Measurements from ENCODE around the gene SAMD14.
"Not testable (repeated sequence)": the region's sequence is repeated elsewhere in the genome, so short reads cannot be mapped to it uniquely, and the experiment has no call there.

SAMD14 gene

DNA sequence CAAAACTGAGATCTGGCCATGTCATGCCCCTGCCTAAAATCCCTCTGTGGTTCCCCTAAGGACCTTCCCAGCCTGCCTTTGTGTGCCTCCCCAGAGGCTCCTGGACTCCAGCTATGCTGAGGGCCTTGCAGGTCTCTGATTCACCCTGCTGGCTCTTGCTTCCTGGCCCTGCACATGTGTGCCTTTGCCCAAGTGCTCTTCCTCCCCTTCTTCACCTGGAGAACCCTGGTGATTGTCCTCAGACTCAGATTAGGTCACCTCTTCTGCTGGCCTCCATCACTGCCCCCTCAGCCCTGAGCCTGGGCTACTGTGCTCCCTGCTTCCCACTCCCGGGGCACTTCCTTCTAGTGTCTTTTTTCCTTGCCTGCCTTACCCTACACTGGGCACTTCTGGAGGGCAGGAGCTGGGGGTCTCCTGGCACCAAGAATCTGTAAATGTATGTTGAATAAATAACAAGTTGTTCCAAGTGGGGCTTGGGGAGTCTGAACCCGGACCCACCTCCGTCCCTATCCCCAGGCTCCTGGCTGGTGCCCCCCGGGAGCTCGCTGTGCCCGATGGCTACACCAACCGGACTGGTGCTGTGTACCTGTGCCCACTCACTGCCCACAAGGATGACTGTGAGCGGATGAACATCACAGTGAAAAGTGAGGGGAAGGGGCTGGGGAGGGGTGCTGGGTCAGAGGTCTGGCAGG is 66.3 kb downstream of the SAMD14 start:
- no peak overlapping the region for H3K4me2 ChIP-seq (ENCODE audit: insufficient read depth, low read length)
- no peak overlapping the region for H3K4me3 ChIP-seq (ENCODE audit: low read depth in 1 of 2, low read length in 2 of 2)
- H3K9ac ChIP-seq (ENCODE audit: low read depth, low read length) = no peak overlapping the region
- no peaks in the 10 kb centered on the region for H3K9me3 ChIP-seq (ENCODE audit: insufficient read depth, low read length, severe bottlenecking)
- no peak overlapping the region for H2AFZ ChIP-seq (ENCODE audit: low read depth, low read length)
- no peaks in the 10 kb centered on the region for H3K36me3 ChIP-seq (ENCODE audit: insufficient read depth, low read length)
- no peak for DNase-seq
- H3K27me3 ChIP-seq (ENCODE audit: insufficient read depth, low read length, poor library complexity) = peaks cover 29% of the 10 kb centered on the region
- H3K79me2 ChIP-seq (ENCODE audit: insufficient read depth, low read length) = no peaks in the 10 kb centered on the region
- H3K4me1 ChIP-seq (ENCODE audit: insufficient read depth, low read length) = no peaks in the 10 kb centered on the region
- no peak for TF ChIP-seq EZH2 (IDR thresholded peaks at IDR 0.05; ENCODE audit: borderline replicate concordance, low read depth, low read length, severe bottlenecking)
- TF ChIP-seq, protein P1, sequence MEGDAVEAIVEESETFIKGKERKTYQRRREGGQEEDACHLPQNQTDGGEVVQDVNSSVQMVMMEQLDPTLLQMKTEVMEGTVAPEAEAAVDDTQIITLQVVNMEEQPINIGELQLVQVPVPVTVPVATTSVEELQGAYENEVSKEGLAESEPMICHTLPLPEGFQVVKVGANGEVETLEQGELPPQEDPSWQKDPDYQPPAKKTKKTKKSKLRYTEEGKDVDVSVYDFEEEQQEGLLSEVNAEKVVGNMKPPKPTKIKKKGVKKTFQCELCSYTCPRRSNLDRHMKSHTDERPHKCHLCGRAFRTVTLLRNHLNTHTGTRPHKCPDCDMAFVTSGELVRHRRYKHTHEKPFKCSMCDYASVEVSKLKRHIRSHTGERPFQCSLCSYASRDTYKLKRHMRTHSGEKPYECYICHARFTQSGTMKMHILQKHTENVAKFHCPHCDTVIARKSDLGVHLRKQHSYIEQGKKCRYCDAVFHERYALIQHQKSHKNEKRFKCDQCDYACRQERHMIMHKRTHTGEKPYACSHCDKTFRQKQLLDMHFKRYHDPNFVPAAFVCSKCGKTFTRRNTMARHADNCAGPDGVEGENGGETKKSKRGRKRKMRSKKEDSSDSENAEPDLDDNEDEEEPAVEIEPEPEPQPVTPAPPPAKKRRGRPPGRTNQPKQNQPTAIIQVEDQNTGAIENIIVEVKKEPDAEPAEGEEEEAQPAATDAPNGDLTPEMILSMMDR (IDR thresholded peaks at IDR 0.05; ENCODE audit: borderline replicate concordance, extremely low read depth, low read length, poor library complexity, severe bottlenecking) = no peak
- no peak overlapping the region for H3K27ac ChIP-seq (ENCODE audit: low read length)
- ATAC-seq (ENCODE audit: insufficient read depth, low read depth) = no peak
- peaks cover 9% of the 10 kb centered on the region; the same call in 1 of the 2 replicates for H4K20me1 ChIP-seq (ENCODE audit: insufficient read depth, low read length)

DNA sequence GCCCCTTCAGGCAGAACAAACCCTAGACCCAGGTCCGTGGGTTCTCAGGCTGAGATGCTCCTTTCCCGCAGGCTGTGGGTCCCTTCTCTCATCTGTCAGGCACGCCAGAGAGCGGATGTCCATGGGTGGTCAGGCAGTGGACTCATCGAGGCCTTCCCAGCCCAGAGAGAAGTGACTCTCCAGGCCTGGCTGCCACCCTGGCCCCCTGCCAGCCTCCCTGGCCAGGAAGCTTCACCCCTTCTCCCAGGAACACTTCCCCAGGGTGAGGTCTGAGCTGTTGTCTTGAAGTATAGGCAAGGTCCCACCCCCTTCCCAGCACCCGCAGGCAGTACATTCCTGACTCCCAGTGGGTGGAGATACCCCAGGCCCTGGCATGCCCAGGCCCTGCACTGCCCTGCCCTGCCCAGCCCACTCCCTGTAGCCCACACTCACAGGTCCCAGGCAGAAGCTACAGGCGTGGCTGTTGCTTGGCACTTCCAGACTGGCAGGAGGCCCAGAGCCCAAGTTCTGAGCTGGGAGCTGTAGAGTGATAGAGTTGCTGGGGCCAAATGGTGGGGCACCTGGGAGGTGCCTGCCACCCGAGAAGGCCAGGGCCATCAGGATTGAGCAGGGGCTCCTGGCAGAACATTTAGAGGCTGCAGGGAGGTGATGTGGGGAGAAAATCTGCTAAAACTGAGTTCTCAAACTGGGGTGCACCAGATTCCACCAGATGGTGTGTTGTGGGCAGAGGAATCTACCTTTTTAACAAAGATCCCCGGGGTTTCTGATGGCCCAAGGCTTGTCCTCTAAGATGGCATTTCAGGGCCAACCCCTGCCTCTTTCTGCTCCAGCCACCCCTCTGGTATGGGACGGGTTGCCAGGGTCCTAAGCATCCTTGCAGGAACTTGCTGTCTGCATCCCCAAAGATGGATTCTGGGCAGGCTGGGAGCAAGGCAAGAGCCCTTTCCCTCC is 67.4 kb downstream of the SAMD14 start:
- no peak for DNase-seq
- no peak for ATAC-seq (ENCODE audit: insufficient read depth, low read depth)
- Histone ChIP-seq H4K20me1 (ENCODE audit: insufficient read depth, low read length) (peaks cover 11% of the 10 kb centered on the region; the same call in 1 of the 2 replicates), H3K4me2 (ENCODE audit: insufficient read depth, low read length) (no peak overlapping the region), H2AFZ (ENCODE audit: low read depth, low read length) (no peak overlapping the region), H3K27me3 (ENCODE audit: insufficient read depth, low read length, poor library complexity) (peaks cover 40% of the 10 kb centered on the region), H3K9ac (ENCODE audit: low read depth, low read length) (no peak overlapping the region), H3K79me2 (ENCODE audit: insufficient read depth, low read length) (no peaks in the 10 kb centered on the region), H3K4me1 (ENCODE audit: insufficient read depth, low read length) (no peaks in the 10 kb centered on the region), H3K4me3 (ENCODE audit: low read depth in 1 of 2, low read length in 2 of 2) (no peak overlapping the region), H3K27ac (ENCODE audit: low read length) (no peak overlapping the region), H3K9me3 (ENCODE audit: insufficient read depth, low read length, severe bottlenecking) (no peaks in the 10 kb centered on the region), H3K36me3 (ENCODE audit: insufficient read depth, low read length) (no peaks in the 10 kb centered on the region)
- TF ChIP-seq, protein P1 (IDR thresholded peaks at IDR 0.05; ENCODE audit: borderline replicate concordance, extremely low read depth, low read length, poor library complexity, severe bottlenecking) = no peak
- no peak for TF ChIP-seq EZH2 (IDR thresholded peaks at IDR 0.05; ENCODE audit: borderline replicate concordance, low read depth, low read length, severe bottlenecking)

DNA sequence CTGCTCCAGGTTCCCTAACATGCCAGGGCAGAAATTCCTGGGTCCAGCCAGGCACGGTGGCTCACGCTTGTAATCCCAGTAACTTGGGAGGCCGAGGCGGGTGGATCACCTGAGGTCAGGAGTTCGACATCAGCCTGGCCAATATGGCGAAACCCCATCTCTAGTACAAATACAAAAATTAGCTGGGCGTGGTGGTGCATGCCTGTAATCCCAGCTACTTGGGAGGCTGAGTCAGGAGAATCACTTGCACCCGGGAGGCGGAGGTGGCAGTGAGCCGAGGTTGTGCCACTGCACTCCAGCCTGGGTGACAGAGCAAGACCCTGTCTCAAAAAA is 68.3 kb downstream of the SAMD14 start:
- not testable (repeated sequence) for ATAC-seq (ENCODE audit: insufficient read depth, low read depth); H3K9ac ChIP-seq (ENCODE audit: low read depth, low read length); H3K79me2 ChIP-seq (ENCODE audit: insufficient read depth, low read length); H3K36me3 ChIP-seq (ENCODE audit: insufficient read depth, low read length); H2AFZ ChIP-seq (ENCODE audit: low read depth, low read length); H3K27ac ChIP-seq (ENCODE audit: low read length); H3K4me1 ChIP-seq (ENCODE audit: insufficient read depth, low read length); DNase-seq; H3K4me2 ChIP-seq (ENCODE audit: insufficient read depth, low read length); H3K9me3 ChIP-seq (ENCODE audit: insufficient read depth, low read length, severe bottlenecking); H3K4me3 ChIP-seq (ENCODE audit: low read depth in 1 of 2, low read length in 2 of 2)
- H4K20me1 ChIP-seq (ENCODE audit: insufficient read depth, low read length) = peaks cover 20% of the 10 kb centered on the region
- H3K27me3 ChIP-seq (ENCODE audit: insufficient read depth, low read length, poor library complexity) = peaks cover 44% of the 10 kb centered on the region

Data from DND-41 (cell line).